ENCODE measurements around the gene ITPR2.

DNA sequence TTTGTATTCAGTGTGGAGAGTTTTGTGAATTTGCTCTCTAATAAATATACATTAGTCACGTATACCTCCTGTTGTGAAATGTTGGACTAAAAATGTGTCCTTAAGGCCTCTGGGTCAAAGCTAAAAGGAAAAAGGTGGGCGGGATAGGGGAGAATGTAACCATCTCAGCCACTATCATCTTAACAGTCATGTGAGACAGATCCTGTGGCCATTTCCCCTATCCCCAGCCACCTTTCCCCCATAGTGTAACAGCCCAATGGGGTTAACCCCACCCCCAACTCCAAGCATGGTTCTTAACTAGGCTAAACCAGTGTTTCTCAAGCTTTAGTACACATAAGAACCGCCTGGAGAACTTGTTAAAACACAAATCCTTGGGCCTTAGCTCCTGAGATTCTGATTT lies 6.5 kb upstream of the ITPR2 start:
- TF ChIP-seq, protein P1, sequence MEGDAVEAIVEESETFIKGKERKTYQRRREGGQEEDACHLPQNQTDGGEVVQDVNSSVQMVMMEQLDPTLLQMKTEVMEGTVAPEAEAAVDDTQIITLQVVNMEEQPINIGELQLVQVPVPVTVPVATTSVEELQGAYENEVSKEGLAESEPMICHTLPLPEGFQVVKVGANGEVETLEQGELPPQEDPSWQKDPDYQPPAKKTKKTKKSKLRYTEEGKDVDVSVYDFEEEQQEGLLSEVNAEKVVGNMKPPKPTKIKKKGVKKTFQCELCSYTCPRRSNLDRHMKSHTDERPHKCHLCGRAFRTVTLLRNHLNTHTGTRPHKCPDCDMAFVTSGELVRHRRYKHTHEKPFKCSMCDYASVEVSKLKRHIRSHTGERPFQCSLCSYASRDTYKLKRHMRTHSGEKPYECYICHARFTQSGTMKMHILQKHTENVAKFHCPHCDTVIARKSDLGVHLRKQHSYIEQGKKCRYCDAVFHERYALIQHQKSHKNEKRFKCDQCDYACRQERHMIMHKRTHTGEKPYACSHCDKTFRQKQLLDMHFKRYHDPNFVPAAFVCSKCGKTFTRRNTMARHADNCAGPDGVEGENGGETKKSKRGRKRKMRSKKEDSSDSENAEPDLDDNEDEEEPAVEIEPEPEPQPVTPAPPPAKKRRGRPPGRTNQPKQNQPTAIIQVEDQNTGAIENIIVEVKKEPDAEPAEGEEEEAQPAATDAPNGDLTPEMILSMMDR (IDR thresholded peaks at IDR 0.05): no peak
- no peak for TF ChIP-seq POLR2A (IDR thresholded peaks at IDR 0.05)

Data from adrenal gland (tissue), 5 donors.